Measurements from ENCODE around the gene ZDHHC9. TPM values are rescaled to one million over a fixed set of nuclear protein-coding genes. Genes with fewer than 3 reads are reported as not detected.

The ZDHHC9 gene
- total RNA-seq, 1 experiment from 2014 or later = 17.1 TPM

DNA sequence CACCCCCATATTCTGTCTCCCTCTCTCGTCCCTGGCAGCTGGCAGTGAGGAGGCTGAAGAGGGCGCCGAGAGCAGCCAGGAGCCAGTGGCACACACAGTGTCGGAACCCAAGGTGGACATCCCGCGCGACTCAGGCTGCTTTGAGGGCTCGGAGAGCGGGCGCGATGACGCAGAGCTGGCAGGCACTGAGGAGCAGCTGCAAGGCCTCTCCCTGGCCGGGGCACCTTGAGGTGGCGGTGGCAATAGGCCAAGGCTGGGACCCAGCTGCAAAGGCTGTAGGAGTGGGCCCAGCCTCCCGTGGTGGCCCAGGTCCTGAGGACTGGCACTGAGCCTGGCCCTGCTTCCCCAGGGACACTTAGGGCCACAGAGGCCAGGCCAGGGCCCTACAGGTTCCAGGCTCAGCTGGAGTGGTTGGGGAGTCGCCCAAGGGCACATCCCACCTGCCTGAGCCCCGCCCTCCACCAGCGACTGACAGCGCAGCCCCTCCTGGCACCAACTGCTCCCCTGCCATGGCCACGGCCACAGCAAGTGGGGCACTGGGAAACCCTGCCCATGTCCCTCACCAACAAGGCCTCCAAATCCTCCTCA, 50.0 kb downstream of the ZDHHC9 start:
- no TSS peak for BruUV-seq (replicated peaks)
- no peak overlapping the region for H3K4me3 ChIP-seq (ENCODE audit: low read depth, low read length, poor library complexity, severe bottlenecking)
- H3K36me3 ChIP-seq (ENCODE audit: insufficient read depth, low read length, poor library complexity, severe bottlenecking) = no peaks in the 10 kb centered on the region
- H3K27me3 ChIP-seq (replicated peaks; ENCODE audit: insufficient read depth, low read depth, low read length, poor library complexity) = no peaks in the 10 kb centered on the region
- POLR2A ChIA-PET (ENCODE audit: low non-redundant PET) = no interaction called here
- intact Hi-C loops (cut with micrococcal nuclease; ENCODE audit: unreplicated experiment) = no loop called here
- CTCF ChIA-PET = no interaction called here
- TF ChIP-seq EZH2 (IDR thresholded peaks at IDR 0.05; ENCODE audit: borderline replicate concordance, low read depth, low read length, poor library complexity, severe bottlenecking) (no peak), CTCF (conservative IDR thresholded peaks at IDR 0.05; ENCODE audit: low read depth, low read length) (no peak)
- H3K9me3 ChIP-seq (ENCODE audit: low read depth, low read length, poor library complexity, severe bottlenecking) = no peaks in the 10 kb centered on the region
- no peak for DNase-seq (ENCODE audit: low spot score)
- H3K4me1 ChIP-seq (ENCODE audit: insufficient read depth, low read length, poor library complexity, severe bottlenecking) = no peaks in the 10 kb centered on the region
- no peak overlapping the region for H3K27ac ChIP-seq (ENCODE audit: low read depth, low read length, poor library complexity, severe bottlenecking)

DNA sequence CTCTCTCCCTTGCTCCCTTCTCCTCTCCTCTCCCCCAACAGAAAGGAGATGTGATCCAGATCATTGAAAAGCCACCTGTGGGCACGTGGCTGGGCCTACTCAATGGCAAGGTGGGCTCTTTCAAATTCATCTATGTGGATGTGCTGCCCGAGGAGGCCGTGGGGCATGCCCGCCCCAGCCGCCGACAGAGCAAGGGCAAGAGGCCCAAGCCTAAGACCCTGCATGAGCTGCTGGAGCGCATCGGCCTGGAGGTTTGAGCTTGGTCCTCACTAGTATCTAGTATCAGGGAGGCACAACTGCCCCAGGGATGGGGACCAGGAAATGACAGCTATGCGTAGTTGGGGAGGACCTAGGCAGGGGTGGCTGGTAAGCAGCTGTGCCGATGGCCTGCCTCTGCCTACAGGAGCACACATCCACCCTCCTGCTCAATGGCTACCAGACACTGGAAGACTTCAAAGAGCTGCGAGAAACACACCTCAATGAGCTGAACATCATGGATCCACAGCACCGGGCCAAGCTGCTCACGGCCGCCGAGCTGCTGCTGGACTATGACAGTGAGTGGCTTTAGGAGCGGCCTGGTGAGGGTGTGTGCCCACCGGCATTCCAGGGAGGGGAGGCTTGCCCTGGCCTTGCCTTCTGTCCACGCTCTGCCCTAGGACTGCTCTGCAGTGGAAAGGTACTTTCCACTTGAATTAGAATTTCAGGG, 50.9 kb downstream of the ZDHHC9 start:
- no TSS peak for BruUV-seq (replicated peaks)

DNA sequence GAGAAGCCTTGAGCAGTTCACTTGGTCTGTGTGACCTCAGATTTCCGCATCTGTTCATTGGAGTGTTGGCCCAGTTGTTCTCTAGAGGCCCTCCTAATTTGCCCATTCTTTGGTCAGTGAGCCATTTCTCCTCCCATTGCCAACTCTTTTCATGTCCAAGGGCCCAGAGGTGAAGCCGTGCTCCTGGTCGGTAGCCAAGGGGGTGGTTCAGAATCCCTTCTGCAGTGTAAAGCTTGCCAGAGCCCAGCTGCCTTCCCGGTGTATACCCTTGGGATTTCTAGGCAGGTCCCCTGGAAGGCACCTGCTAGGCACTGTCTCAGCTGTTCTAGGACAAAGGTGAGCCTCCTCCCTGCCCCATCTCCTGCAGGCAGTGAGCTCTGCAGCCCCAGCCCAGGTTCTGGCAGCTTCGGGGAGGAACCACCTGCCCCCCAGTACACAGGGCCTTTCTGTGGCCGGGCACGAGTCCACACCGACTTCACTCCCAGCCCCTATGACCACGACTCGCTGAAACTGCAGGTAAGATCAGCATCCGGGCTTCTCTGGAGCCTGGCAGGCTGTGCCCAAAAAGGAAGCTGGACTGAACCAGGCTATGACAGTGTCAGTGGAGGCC, 51.6 kb downstream of the ZDHHC9 start:
- no peaks in the 10 kb centered on the region for H3K4me1 ChIP-seq (ENCODE audit: insufficient read depth, low read length, poor library complexity, severe bottlenecking)
- H3K27me3 ChIP-seq (replicated peaks; ENCODE audit: insufficient read depth, low read depth, low read length, poor library complexity) = no peaks in the 10 kb centered on the region
- no peaks in the 10 kb centered on the region for H3K9me3 ChIP-seq (ENCODE audit: low read depth, low read length, poor library complexity, severe bottlenecking)
- intact Hi-C loops (cut with micrococcal nuclease; ENCODE audit: unreplicated experiment) = no loop called here
- POLR2A ChIA-PET (ENCODE audit: low non-redundant PET) = no interaction called here
- H3K4me3 ChIP-seq (ENCODE audit: low read depth, low read length, poor library complexity, severe bottlenecking) = no peak overlapping the region
- no peak overlapping the region for H3K27ac ChIP-seq (ENCODE audit: low read depth, low read length, poor library complexity, severe bottlenecking)
- H3K36me3 ChIP-seq (ENCODE audit: insufficient read depth, low read length, poor library complexity, severe bottlenecking) = no peaks in the 10 kb centered on the region
- TF ChIP-seq EZH2 (IDR thresholded peaks at IDR 0.05; ENCODE audit: borderline replicate concordance, low read depth, low read length, poor library complexity, severe bottlenecking) = no peak
- CTCF ChIA-PET = no interaction called here
- no peak for DNase-seq (ENCODE audit: low spot score)
- BruUV-seq (replicated peaks) = no TSS peak

More for the DNA sequence above, 50.9 kb downstream of the ZDHHC9 start:
- no peak overlapping the region for H3K4me3 ChIP-seq (ENCODE audit: low read depth, low read length, poor library complexity, severe bottlenecking)
- TF ChIP-seq EZH2 (IDR thresholded peaks at IDR 0.05; ENCODE audit: borderline replicate concordance, low read depth, low read length, poor library complexity, severe bottlenecking) (no peak), CTCF (conservative IDR thresholded peaks at IDR 0.05; ENCODE audit: low read depth, low read length) (no peak)
- intact Hi-C loops (cut with micrococcal nuclease; ENCODE audit: unreplicated experiment) = no loop called here
- CTCF ChIA-PET = no interaction called here
- POLR2A ChIA-PET (ENCODE audit: low non-redundant PET) = interaction anchor here (0.6 kb wide), 1 partner anchor 146 kb away, joined by 3 read pairs; no protein-coding TSS in a partner anchor
- no peak for DNase-seq (ENCODE audit: low spot score)
- H3K27me3 ChIP-seq (replicated peaks; ENCODE audit: insufficient read depth, low read depth, low read length, poor library complexity) = no peaks in the 10 kb centered on the region
- no peaks in the 10 kb centered on the region for H3K9me3 ChIP-seq (ENCODE audit: low read depth, low read length, poor library complexity, severe bottlenecking)
- H3K36me3 ChIP-seq (ENCODE audit: insufficient read depth, low read length, poor library complexity, severe bottlenecking) = no peaks in the 10 kb centered on the region
- H3K4me1 ChIP-seq (ENCODE audit: insufficient read depth, low read length, poor library complexity, severe bottlenecking) = no peaks in the 10 kb centered on the region
- no peak overlapping the region for H3K27ac ChIP-seq (ENCODE audit: low read depth, low read length, poor library complexity, severe bottlenecking)
